ENCODE data around the gene ACIN1.

ACIN1 gene

GRCh38 chr14:23076785-23077408 lies 18.0 kb downstream of the ACIN1 start:
- DNase-seq: no peak

DNA sequence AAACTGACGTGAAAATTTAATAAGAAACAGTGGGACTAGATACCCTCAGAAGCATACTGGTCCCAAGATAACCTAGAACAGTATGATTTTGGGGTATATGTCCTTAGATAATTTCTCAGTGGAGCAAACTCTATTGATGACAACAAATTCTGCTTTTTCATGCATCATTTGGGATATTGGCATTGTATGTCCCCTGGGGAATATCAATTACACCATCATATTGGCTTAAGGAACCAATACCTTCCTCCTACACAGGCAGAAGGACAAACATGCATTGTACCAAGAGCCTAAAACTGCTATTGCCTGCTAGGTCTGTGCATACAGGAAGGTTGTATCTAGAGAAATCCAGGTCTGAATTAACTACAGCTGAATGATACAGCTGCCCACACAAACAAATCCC lies 20.0 kb downstream of the ACIN1 start:
- DNase-seq: no peak

- DNase-seq: no peak
Observed at GRCh38 chr14:23071921-23072539, 22.9 kb downstream of the ACIN1 start.

GRCh38 chr14:23071244-23071920 lies 23.6 kb downstream of the ACIN1 start:
- no peak for DNase-seq

DNA sequence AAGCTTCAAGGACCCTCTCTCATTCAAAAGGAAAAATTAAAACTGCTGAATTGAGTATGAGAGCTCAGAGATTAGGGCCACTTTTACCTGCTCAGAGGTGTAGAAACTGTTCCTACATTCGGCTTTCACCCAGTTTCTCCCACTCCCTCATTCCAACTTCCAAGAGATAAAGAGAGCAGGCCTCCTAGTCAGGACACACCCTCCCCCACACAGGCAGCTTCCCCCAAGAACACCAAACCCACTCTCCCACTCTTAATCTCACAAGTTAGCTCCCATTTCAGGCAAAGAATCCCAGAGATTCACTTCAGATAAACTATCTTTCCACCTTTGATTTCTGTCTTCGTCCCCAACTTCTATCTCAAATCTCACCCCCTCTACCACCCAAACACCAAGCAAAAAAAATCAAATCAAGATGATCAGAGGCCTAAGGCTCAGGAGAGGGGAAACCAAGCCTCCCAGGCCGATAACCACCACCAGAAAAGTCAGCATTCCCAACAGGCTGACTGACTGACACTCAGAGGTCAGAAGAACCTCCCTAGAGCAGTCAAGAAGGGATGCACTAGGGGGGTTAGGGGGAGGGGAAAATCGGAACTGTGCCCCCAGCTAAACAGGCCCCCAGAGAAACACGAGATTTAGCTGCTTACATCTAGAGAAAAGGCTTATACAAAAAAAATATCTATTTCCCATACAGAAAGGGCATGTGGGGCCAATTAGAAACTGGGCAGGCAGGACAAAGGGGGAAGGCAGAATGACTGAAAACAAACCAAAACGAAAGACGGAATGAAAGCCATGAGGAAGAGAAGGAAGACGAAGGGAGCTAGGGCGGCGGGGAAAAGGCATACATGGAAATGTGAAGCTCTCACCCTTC lies 24.4 kb downstream of the ACIN1 start:
- DNase-seq: no peak

- no peak for DNase-seq
Observed at GRCh38 chr14:23069413-23069806, 25.5 kb downstream of the ACIN1 start.

- no peak for DNase-seq
Observed at GRCh38 chr14:23068789-23069412, 26.0 kb downstream of the ACIN1 start.

GRCh38 chr14:23067847-23068788 lies 26.8 kb downstream of the ACIN1 start:
- DNase-seq: no peak

GRCh38 chr14:23066855-23067744 lies 27.8 kb downstream of the ACIN1 start:
- no peak for DNase-seq

DNA sequence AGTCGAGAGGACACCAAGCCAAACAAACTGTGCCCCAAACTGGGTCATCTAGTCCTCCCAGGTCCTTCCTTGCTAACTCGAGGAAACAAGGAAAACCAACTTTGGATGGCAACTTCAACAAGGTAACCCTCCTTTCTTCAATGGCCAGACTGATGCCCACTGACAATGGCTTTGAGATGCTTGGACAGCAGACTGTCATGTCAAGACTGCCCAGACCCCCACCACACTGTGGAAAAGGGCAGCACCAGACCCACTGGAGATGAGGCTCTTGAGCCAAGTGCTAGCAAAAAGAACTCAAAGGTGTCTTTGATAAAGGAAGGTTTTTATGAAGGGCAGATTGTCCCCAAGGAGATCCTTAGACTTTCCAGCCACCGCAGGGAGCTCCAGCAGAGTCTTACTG lies 28.6 kb downstream of the ACIN1 start:
- DNase-seq: no peak

GRCh38 chr14:23063601-23064000 lies 31.3 kb downstream of the ACIN1 start:
- no peak for DNase-seq

DNA sequence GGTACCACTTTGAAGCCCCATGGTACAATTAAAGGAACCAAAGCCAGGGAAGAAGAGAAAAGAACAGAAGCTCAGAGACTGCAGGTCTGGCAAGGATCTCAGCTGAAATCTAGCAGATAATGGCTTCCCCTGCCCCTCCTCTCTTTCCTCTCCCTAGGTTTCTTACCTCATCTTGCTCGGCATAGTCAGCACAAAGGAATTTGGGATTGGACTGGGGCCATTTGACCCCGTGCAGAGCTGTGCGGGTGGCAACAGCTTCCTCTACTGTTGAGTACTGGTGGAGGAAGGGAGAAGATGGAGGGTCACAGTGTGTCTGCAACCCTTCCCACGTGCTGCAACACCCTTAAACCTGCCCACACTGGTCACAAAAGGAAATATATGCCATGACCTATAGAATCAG lies 32.9 kb downstream of the ACIN1 start:
- DNase-seq: no peak

DNA sequence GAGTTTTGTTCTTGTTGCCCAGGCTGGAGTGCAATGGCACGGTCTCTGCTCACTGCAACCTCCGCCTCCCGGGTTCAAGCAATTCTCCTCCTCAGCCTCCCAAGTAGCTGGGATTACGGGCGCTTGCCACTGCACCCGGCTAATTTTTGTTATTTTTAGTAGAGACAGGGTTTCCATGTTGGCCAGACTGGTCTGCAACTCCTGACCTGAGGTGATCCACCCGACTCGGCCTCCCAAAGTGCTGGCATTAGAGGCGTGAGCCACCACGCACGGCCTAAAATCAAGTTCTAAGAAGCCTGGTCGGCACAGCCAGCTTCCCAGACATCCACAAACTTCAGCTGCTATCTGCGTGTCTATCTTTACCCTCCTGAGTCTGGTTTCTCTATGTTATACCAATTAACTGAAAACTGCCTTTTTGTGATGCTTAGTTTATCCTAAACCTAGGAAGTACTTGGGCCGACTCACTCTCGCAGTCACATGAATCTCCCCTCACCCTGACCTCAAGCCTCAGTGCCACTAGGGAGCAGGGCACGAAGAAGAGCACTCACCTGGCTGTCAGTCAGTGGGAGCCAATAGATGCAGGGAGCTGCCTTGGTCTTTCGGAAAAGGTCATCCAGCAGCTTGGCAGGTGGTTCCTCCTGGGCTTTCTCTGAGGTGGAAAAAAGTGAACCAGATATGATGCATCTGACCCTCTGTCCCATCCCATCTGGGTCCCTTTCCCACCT lies 34.2 kb downstream of the ACIN1 start:
- DNase-seq: no peak

- no peak for DNase-seq
Observed at GRCh38 chr14:23058654-23059504, 36.1 kb downstream of the ACIN1 start.

GRCh38 chr14:23057757-23058653 lies 36.9 kb downstream of the ACIN1 start:
- no peak for DNase-seq

GRCh38 chr14:23056956-23057756 lies 37.8 kb downstream of the ACIN1 start, which contains the start of gene CDH24:
Gene CDH24 (minus strand): TSS chr14:23057520. CDS start chr14:23055733, 1,787 bp downstream.
- DNase-seq: no peak
